Measurements from ENCODE around the gene TXK.

TXK gene

DNA sequence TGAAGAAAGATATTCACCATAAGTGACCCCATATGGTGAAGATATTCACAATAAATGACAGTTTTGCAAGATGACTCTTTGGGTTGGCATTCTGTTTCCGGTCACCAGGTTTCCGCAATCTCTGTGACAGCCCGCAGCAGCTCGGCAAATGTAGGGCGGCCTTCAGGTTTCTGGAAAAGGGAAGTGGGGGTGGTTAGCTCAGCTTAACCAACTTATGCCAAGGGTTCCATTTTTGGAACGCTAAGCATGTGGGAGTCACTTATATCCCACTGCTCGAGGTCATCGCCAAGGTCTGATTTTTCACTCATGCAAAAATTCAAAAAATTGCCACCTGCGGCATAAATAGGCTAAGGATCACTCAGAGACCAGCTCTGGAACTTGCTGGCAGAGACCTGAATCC, 66.5 kb downstream of the TXK start:
- DNase-seq (ENCODE audit: low read depth): no peak
- TF ChIP-seq, protein P1, sequence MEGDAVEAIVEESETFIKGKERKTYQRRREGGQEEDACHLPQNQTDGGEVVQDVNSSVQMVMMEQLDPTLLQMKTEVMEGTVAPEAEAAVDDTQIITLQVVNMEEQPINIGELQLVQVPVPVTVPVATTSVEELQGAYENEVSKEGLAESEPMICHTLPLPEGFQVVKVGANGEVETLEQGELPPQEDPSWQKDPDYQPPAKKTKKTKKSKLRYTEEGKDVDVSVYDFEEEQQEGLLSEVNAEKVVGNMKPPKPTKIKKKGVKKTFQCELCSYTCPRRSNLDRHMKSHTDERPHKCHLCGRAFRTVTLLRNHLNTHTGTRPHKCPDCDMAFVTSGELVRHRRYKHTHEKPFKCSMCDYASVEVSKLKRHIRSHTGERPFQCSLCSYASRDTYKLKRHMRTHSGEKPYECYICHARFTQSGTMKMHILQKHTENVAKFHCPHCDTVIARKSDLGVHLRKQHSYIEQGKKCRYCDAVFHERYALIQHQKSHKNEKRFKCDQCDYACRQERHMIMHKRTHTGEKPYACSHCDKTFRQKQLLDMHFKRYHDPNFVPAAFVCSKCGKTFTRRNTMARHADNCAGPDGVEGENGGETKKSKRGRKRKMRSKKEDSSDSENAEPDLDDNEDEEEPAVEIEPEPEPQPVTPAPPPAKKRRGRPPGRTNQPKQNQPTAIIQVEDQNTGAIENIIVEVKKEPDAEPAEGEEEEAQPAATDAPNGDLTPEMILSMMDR (IDR thresholded peaks at IDR 0.05; ENCODE audit: control insufficient read depth, extremely low read depth, insufficient read depth): no peak
- no peak overlapping the region for H3K4me3 ChIP-seq (ENCODE audit: low read depth, low read length)

DNA sequence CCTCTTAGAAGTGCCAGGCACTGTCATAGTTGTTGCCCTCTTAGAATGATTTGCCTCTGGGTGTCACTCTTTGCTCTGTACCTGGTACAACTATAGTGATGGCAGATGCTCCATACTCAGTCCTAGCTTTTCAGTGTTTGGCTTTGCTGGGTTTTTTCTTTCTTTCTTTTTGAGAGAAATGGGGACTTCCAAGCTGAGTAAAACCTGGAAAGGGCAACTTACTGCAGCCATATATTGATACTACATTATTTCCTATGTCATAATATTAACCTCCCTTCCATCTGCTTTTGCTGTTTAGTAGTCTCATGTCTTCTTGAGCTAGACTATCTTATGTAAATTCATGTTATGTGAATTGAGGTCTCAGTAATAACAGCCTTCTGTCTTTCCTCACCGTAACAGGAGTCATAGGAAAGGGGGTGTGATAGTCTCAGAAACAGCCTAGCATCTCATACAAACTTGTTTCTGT, 68.4 kb downstream of the TXK start:
- DNase-seq (ENCODE audit: low read depth): no peak
- H3K4me3 ChIP-seq (ENCODE audit: low read depth, low read length): no peak overlapping the region
- TF ChIP-seq, protein P1 (IDR thresholded peaks at IDR 0.05; ENCODE audit: control insufficient read depth, extremely low read depth, insufficient read depth): no peak

DNA sequence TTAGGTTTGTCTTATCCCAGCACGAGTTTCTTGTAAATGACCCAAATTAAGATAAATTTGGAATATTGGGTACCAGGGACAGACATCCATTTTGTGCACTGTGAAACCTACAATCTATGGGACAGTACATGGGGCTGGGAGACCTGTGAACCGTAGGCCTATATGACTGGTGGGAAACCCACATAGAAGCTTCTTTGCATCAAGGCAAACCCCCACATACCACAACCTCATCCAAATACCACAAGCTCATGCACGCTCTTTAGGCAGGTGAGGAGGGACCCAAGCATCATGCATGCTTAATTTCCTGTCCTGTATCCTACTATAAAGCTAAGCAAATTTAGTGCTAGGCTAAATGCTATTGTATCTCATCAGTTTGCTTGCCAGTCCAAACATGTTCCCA, 69.7 kb downstream of the TXK start:
- no peak for DNase-seq (ENCODE audit: low read depth)
- no peak overlapping the region for H3K4me3 ChIP-seq (ENCODE audit: low read depth, low read length)
- TF ChIP-seq, protein P1 (IDR thresholded peaks at IDR 0.05; ENCODE audit: control insufficient read depth, extremely low read depth, insufficient read depth): no peak

DNA sequence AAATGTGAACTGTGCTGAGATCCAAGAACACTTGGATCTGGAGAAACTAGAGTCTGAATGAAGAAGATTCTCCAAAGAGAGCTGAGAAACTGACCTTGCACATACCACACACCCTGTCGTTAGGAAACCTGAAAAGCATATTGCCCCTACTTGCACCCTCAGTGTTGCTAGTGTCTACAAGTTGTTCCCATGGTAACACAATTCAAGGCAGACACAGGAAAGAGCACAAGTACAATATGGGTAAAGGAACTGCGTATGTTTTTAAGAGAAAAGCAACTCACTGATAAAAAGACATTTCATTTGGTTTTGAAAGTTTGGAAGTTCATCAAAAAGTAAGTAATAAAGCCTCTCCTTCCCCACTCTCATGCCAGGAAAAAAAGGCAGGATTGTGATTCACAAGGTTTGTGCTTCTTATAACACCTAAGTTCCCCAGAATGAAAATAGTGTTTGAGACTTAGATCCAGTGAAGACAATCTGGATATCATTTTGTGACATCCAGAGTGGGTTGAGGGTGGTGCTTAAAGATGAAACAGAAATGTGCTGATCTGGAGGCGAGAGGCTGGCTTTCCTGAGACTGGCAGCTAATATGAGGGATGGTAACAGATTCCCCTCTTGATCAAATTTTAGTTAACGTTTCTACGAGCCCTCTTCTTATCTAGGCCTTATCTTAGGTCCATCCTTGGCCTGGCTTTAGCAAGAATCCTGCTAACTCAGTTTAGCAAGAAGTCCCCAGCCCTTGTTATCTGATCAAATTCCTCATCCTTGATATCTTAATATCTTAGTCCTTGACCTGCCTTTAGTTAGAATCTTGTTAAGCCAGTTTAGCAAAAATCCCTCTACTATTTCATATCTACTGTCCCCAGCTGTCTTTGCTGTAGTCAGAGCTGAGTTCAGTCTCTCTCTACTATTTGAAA, 75.2 kb downstream of the TXK start:
- TF ChIP-seq, protein P1 (IDR thresholded peaks at IDR 0.05; ENCODE audit: control insufficient read depth, extremely low read depth, insufficient read depth): no peak
- DNase-seq (ENCODE audit: low read depth): no peak
- H3K4me3 ChIP-seq (ENCODE audit: low read depth, low read length): no peak overlapping the region

DNA sequence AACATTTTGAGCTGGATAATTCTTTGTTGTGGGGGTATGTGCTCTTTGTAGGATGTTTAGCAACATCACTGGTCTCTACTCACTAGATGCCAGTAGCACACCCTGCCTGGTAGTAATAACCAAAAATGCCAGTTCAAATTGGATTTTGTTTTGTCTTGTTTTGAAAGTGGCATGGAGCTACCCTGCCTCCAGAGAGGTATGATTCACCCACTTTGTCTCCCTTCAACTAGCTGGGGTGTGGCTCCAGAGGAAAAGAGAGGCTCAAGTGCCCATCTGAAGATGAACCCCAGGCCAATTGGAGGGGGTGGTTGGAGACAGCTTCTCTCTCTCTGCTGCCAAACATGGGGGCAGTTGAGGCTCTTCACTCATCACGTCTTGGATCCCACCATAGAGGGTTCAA, 83.0 kb downstream of the TXK start:
- TF ChIP-seq, protein P1 (IDR thresholded peaks at IDR 0.05; ENCODE audit: control insufficient read depth, extremely low read depth, insufficient read depth): no peak
- H3K4me3 ChIP-seq (ENCODE audit: low read depth, low read length): no peak overlapping the region
- no peak for DNase-seq (ENCODE audit: low read depth)

DNA sequence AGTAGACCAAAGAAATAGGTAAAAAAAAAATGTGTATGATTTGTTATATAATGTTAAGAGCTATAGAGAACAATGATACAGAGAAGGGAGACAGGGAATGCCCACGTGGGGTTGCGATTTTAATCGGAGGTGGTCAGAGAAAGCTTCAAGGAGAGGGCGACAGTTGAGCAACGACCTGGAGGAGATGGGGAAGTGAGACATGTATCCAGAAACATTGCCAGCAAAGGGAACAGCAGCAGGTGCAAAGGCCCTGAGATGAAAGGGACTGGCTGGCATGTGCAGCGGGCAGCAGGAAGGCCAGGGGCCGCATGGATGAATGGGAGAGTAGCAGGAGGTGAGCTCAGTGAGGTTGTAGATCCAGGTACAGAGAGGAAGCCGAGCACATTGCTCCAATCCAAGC, 84.6 kb downstream of the TXK start:
- TF ChIP-seq, protein P1 (IDR thresholded peaks at IDR 0.05; ENCODE audit: control insufficient read depth, extremely low read depth, insufficient read depth): no peak
- no peak overlapping the region for H3K4me3 ChIP-seq (ENCODE audit: low read depth, low read length)
- no peak for DNase-seq (ENCODE audit: low read depth)
